HepG2 (cell line): Measurements from ENCODE around the gene PSAP. TPM values are rescaled to one million over a fixed set of nuclear protein-coding genes. Genes with fewer than 3 reads are reported as not detected.
A peak's percentile ranks its signal among the peaks of the same experiment; 100 is the strongest.

Experiments
- ATAC-seq: fragments of 200-7000 bp; cut with Tn5 transposase; 3 replicates; pipeline ENCODE4 v1.9.1; 2020; ENCODE audit warnings: mild to moderate bottlenecking, moderate library complexity
- BruUV-seq: library from RNA; stranded (reverse); fragments of 400-500 nt; replicated peaks from 2 replicates; lab custom pipeline; 2021; lab: Mats Ljungman, UMichigan
- CTCF ChIA-PET: fragments of 300-600 bp; formaldehyde crosslinking; extraction: SDS; loops from one replicate; lab custom pipeline; 2021; ENCODE audit warnings: low total read pairs, inconsistent platforms, low intra/inter-chr PET ratio; lab: Yijun Ruan, JAX
- POLR2A ChIA-PET: fragments of 350-600 bp; sonication (Branson Sonifier 250); formaldehyde crosslinking; loops from one replicate; lab custom pipeline; 2020; ENCODE audit warnings: antibody characterized with exemption, inconsistent platforms; lab: Yijun Ruan, JAX
- DNase-seq: peaks from one replicate; pipeline ENCODE4 v3.0.0-alpha.2; 2015; ENCODE audit warnings: low spot score
- FAIRE-seq: peaks from 3 replicates; lab custom pipeline; 2011; peaks lifted over from hg19 to GRCh38; lab: Jason Lieb, UNC
- H2AFZ ChIP-seq: one replicate; pipeline ENCODE4 v1.6.1; 2011; ENCODE audit warnings: low read length, inconsistent platforms
- H3K27ac ChIP-seq: fragments of 300-600 bp; 3 replicates; pipeline ENCODE4 v1.8.0; 2011; ENCODE audit warnings: mixed run types, mild to moderate bottlenecking, mixed read lengths, low read length, inconsistent platforms; ENCODE audit not compliant: insufficient read depth; ENCODE audit errors: extremely low read length
- H3K27me3 ChIP-seq, 2 experiments: fragments of 200-600 bp in 1 of 2; 2 replicates in 1 of 2; 3 replicates in 1 of 2; pipeline versions ENCODE4 v1.6.0 to v1.8.0; 2011; ENCODE audit warnings: low read length in 2 of 2, mild to moderate bottlenecking in 2 of 2, moderate library complexity in 2 of 2, inconsistent platforms in 1 of 2; ENCODE audit not compliant: insufficient read depth in 2 of 2, control insufficient read depth in 1 of 2
- H3K36me3 ChIP-seq, 2 experiments: fragments of 200-600 bp in 1 of 2; replicated peaks in 1 of 2; 2 replicates in 1 of 2; 3 replicates in 1 of 2; pipeline versions ENCODE4 v1.5.1 to v1.8.0; 2011; ENCODE audit warnings: low read length in 2 of 2, inconsistent platforms in 1 of 2; ENCODE audit not compliant: insufficient read depth in 2 of 2, control insufficient read depth in 1 of 2
- H3K4me1 ChIP-seq: 2 replicates; pipeline ENCODE4 v1.5.1; 2012; ENCODE audit warnings: low read length, inconsistent platforms; ENCODE audit not compliant: insufficient read depth
- H3K4me2 ChIP-seq: 2 replicates; pipeline ENCODE4 v1.6.0; 2011; ENCODE audit warnings: low read depth, low read length, inconsistent platforms
- H3K4me3 ChIP-seq, 3 experiments: fragments of 200-600 bp in 1 of 3; sonication (generic), shearing (Covaris generic) in 1 of 3; replicated peaks in 1 of 3; 2 replicates each; pipeline ENCODE4 v1.5.1; 2011 to 2016; ENCODE audit warnings: low read length in 3 of 3, inconsistent platforms in 2 of 3, low read depth in 2 of 3, mild to moderate bottlenecking in 2 of 3, control low read depth in 1 of 3, mixed read lengths in 1 of 3; ENCODE audit not compliant: insufficient read depth in 1 of 3
- H3K79me2 ChIP-seq: one replicate; pipeline ENCODE4 v1.6.1; 2011; ENCODE audit warnings: low read length, inconsistent platforms; ENCODE audit not compliant: insufficient read depth
- H3K9ac ChIP-seq: 2 replicates; pipeline ENCODE4 v1.6.0; 2011; ENCODE audit warnings: mild to moderate bottlenecking, low read depth, low read length, inconsistent platforms; ENCODE audit not compliant: insufficient read depth
- H3K9me3 ChIP-seq: 2 replicates; pipeline ENCODE4 v1.5.1; 2012; ENCODE audit warnings: mild to moderate bottlenecking, low read length
- H4K20me1 ChIP-seq: 2 replicates; pipeline ENCODE4 v1.6.0; 2011; ENCODE audit warnings: inconsistent platforms, mild to moderate bottlenecking, low read length, moderate library complexity; ENCODE audit not compliant: insufficient read depth
- ATF1 ChIP-seq: IDR thresholded peaks from 2 replicates; pipeline ENCODE4 v1.6.1; 2016; ENCODE audit warnings: mild to moderate bottlenecking, control low read depth
- BCLAF1 ChIP-seq: fragments of 450-650 bp; IDR thresholded peaks from 2 replicates; pipeline ENCODE4 v1.6.1; 2017; ENCODE audit warnings: mild to moderate bottlenecking
- CAMTA2 ChIP-seq: sonication (generic); formaldehyde crosslinking; IDR thresholded peaks from 2 replicates; pipeline ENCODE4 v1.4.0; 2020; ENCODE audit warnings: mild to moderate bottlenecking, missing genetic modification reagents, borderline replicate concordance
- DNMT1 ChIP-seq: sonication (generic); formaldehyde crosslinking; IDR thresholded peaks from 2 replicates; pipeline ENCODE4 v1.5.1; 2020; ENCODE audit warnings: mild to moderate bottlenecking, missing genetic modification reagents
- HNRNPLL ChIP-seq: fragments of 200-400 bp; formaldehyde crosslinking; IDR thresholded peaks from 2 replicates; pipeline ENCODE4 v1.6.1; 2017; ENCODE audit warnings: mild to moderate bottlenecking, low read depth, low read length; ENCODE audit not compliant: poor library complexity, severe bottlenecking
- JUNB ChIP-seq: sonication (generic); formaldehyde crosslinking; IDR thresholded peaks from 2 replicates; pipeline ENCODE4 v1.8.0; 2022; ENCODE audit warnings: missing genetic modification reagents, mild to moderate bottlenecking, borderline replicate concordance
- KDM2A ChIP-seq: sonication (generic); formaldehyde crosslinking; IDR thresholded peaks from 2 replicates; pipeline ENCODE4 v1.4.0; 2020; ENCODE audit warnings: low read depth, missing genetic modification reagents, borderline replicate concordance
- MAFF ChIP-seq: IDR thresholded peaks from 2 replicates; pipeline ENCODE4 v1.6.1; 2011; ENCODE audit warnings: low read depth, low read length, improper control_type of control experiment
- SCMH1 ChIP-seq: sonication (generic); formaldehyde crosslinking; IDR thresholded peaks from 2 replicates; pipeline ENCODE4 v1.9.0; 2021; ENCODE audit warnings: missing genetic modification reagents, mild to moderate bottlenecking, borderline replicate concordance
- TFDP2 ChIP-seq: sonication (generic); formaldehyde crosslinking; IDR thresholded peaks from 2 replicates; pipeline ENCODE4 v1.4.0; 2020; ENCODE audit warnings: missing genetic modification reagents
- ZBTB39 ChIP-seq: sonication (generic); formaldehyde crosslinking; IDR thresholded peaks from 2 replicates; pipeline ENCODE4 v1.5.0; 2020; ENCODE audit warnings: missing genetic modification reagents
- ZNF235 ChIP-seq: sonication (generic); formaldehyde crosslinking; IDR thresholded peaks from 2 replicates; pipeline ENCODE4 v1.8.1; 2023; ENCODE audit warnings: mild to moderate bottlenecking, missing genetic modification reagents, borderline replicate concordance
- ZNF766 ChIP-seq: sonication (generic); formaldehyde crosslinking; IDR thresholded peaks from 2 replicates; pipeline ENCODE4 v1.5.0; 2020; ENCODE audit warnings: missing genetic modification reagents, borderline replicate concordance
- ZNF772 ChIP-seq: sonication (generic); formaldehyde crosslinking; IDR thresholded peaks from 2 replicates; pipeline ENCODE4 v1.5.0; 2020; ENCODE audit warnings: mild to moderate bottlenecking, missing genetic modification reagents
- ZNF800 ChIP-seq: sonication (generic); formaldehyde crosslinking; IDR thresholded peaks from 2 replicates; pipeline ENCODE4 v1.4.0; 2020; ENCODE audit warnings: missing genetic modification reagents
- WGBS: methylation state at CpG from one replicate; pipeline ENCODE4 v1.1.6; 2017; ENCODE audit warnings: low lambda C conversion rate; 5-methylcytosine and 5-hydroxymethylcytosine counted together
- in situ Hi-C: cut with HindIII; loops from 2 replicates; pipeline ENCODE4 v1.10.0; 2017; ENCODE audit warnings: low pct_unique_long_range_greater_than_20kb; ENCODE audit not compliant: extremely low pct_ligation_motif_present
- intact Hi-C: fragments of 100-400 bp; cut with micrococcal nuclease; formaldehyde crosslinking; loops from one replicate; pipeline ENCODE4 v1.10.0; 2022; ENCODE audit not compliant: unreplicated experiment
- polyA plus RNA-seq, 8 experiments: library from polyadenylated mRNA; depleted of rRNA in 3 of 8; stranded (reverse) in 7 of 8; unstranded in 1 of 8; fragments of >200 nt; fragmentation: Illumina TruSeq in 4 of 8; extraction: Trizol in 4 of 8; gene quantifications; 2 replicates each; pipeline versions ENCODE4 v1.2.1 to v1.2.3, GENCODE V29; 2011 to 2016; ENCODE audit warnings: low read depth in 4 of 8, missing spikeins in 1 of 8, mixed read lengths in 1 of 8; ENCODE audit not compliant: insufficient read depth in 1 of 8
- total RNA-seq, 5 experiments: library from RNA; depleted of rRNA; stranded (reverse); fragments of >200 nt; fragmentation: Illumina TruSeq; extraction: Trizol; gene quantifications; 2 replicates each; pipeline ENCODE4 v1.2.3, GENCODE V29; 2016; ENCODE audit warnings: low read depth in 1 of 5

The PSAP gene
- total and polyA plus RNA-seq, 2 of the 13 experiments (the other 11 are each of a cell fraction or from before 2014, with no cell fraction given), result 323 to 643 TPM

- DNase-seq (peak; percentile 48), FAIRE-seq (no peak), ATAC-seq (peak; percentile 92)
- no peaks in the 10 kb centered on the region for H4K20me1 ChIP-seq
- no peaks in the 10 kb centered on the region for H3K36me3 ChIP-seq
- H2AFZ ChIP-seq, result no peak within 1 kb of the TSS
- H3K79me2 ChIP-seq, result no peaks in the 10 kb centered on the region
- POLR2A ChIA-PET, result no interaction called here
- in situ Hi-C loops (no loop called here), intact Hi-C loops (loop anchor here (5.0 kb wide), 1 partner anchor 39 kb away; no protein-coding TSS in a partner anchor)
- H3K27ac ChIP-seq, result no peak within 1 kb of the TSS
- no TSS peak for BruUV-seq
- H3K9ac ChIP-seq, result peak within 1 kb of the TSS; percentile 33; the same call in 1 of the 2 replicates
- H3K27me3 ChIP-seq, result peaks cover 3 to 46% of the 10 kb centered on the region in 2 experiments; a peak in 4 of 5 replicates
- peak within 1 kb of the TSS; percentile 68 for H3K4me2 ChIP-seq
- H3K4me1 ChIP-seq, result peaks cover 11% of the 10 kb centered on the region
- H3K9me3 ChIP-seq, result no peaks in the 10 kb centered on the region
- WGBS, result 0% methylated on average over 30 of the region's 55 CpGs
- CTCF ChIA-PET, result no interaction called here
- H3K4me3 ChIP-seq, result peak within 1 kb of the TSS; percentile 39 to 70 (median 48); a peak in 5 of 6 replicates
- TF ChIP-seq ZNF772 (CRISPR knock-in tag) (peak; percentile 56; the same call in 1 of the 2 replicates), MAFF (no peak), HNRNPLL (no peak), SCMH1 (CRISPR knock-in tag) (no peak), KDM2A (CRISPR knock-in tag) (no peak), BCLAF1 (no peak), DNMT1 (CRISPR knock-in tag) (0 out of 2 replicates have a peak, but pooled peaks have one; percentile 59), ZBTB39 (CRISPR knock-in tag) (no peak), ZNF800 (CRISPR knock-in tag) (no peak), TFDP2 (CRISPR knock-in tag) (no peak), ZNF235 (CRISPR knock-in tag) (no peak), CAMTA2 (CRISPR knock-in tag) (no peak), ZNF766 (CRISPR knock-in tag) (no peak), ATF1 (no peak), JUNB (CRISPR knock-in tag) (no peak)
Observed at GRCh38 chr10:71773221-71773971, 77.7 kb downstream of the PSAP start, which contains the start of gene VSIR. Gene VSIR, minus strand, starts transcription at chr10:71773520. Its CDS starts 81 bp downstream, at chr10:71773439.
